GM12875 (cell line): Measurements from ENCODE around the gene ATL2.

Experiments used
- H3K4me3 ChIP-seq: one replicate; pipeline ENCODE4 v1.5.1; 2011; ENCODE audit warnings: low read depth, low read length, control low read depth
- CTCF ChIP-seq: IDR thresholded peaks from 2 replicates; pipeline ENCODE4 v1.5.1; 2011; ENCODE audit warnings: low read depth, mild to moderate bottlenecking, control low read depth, inconsistent platforms, low read length, moderate library complexity, borderline replicate concordance; ENCODE audit not compliant: insufficient read depth

Gene ATL2

GRCh38 chr2:38268691-38269327 lies 108.3 kb downstream of the ATL2 start:
- TF ChIP-seq CTCF: no peak
- H3K4me3 ChIP-seq: no peak overlapping the region

GRCh38 chr2:38268001-38268400 lies 109.1 kb downstream of the ATL2 start:
- no peak for TF ChIP-seq CTCF
- H3K4me3 ChIP-seq: no peak overlapping the region

GRCh38 chr2:38267270-38267925 lies 109.7 kb downstream of the ATL2 start:
- no peak overlapping the region for H3K4me3 ChIP-seq
- TF ChIP-seq CTCF: no peak

- TF ChIP-seq CTCF: no peak
- H3K4me3 ChIP-seq: no peak overlapping the region
These were observed 110.6 kb downstream of the ATL2 start for GRCh38 chr2:38266382-38267061.

- no peak overlapping the region for H3K4me3 ChIP-seq
- TF ChIP-seq CTCF: no peak
These were observed 111.6 kb downstream of the ATL2 start for GRCh38 chr2:38265461-38265860.

GRCh38 chr2:38264396-38265221 lies 112.5 kb downstream of the ATL2 start:
- no peak overlapping the region for H3K4me3 ChIP-seq
- no peak for TF ChIP-seq CTCF
